Measurements from ENCODE around the gene DGKZ. TPM values are rescaled to one million over a fixed set of nuclear protein-coding genes. Genes with fewer than 3 reads are reported as not detected.

Gene DGKZ
- total and polyA plus RNA-seq, 4 donors: 4.6 to 24.3 (median 14.4) TPM

- no peak overlapping the region for H3K9ac ChIP-seq (ENCODE audit: low read depth in 1 of 2, low read length in 2 of 2)
- H3K36me3 ChIP-seq (ENCODE audit: control insufficient read depth in 4 of 4, insufficient read depth in 3 of 4, low read depth in 1 of 4, low read length in 3 of 4): no peaks in the 10 kb centered on the region
- H3K9me3 ChIP-seq (ENCODE audit: control insufficient read depth in 4 of 4, low read length in 3 of 4): no peaks in the 10 kb centered on the region
- H3K4me1 ChIP-seq (ENCODE audit: control insufficient read depth in 4 of 4, insufficient read depth in 4 of 4, low read length in 3 of 4): peaks cover 3 to 15% (median 7%) of the 10 kb centered on the region in 4 donors
- WGBS: 3% methylated on average over 99 of the region's 99 CpGs
- no peak overlapping the region for H3K27ac ChIP-seq (ENCODE audit: low read depth in 1 of 2, low read length in 2 of 2)
- H3K27me3 ChIP-seq (ENCODE audit: control insufficient read depth in 4 of 4, insufficient read depth in 4 of 4, low read length in 3 of 4): peaks cover 2 to 25% (median 3%) of the 10 kb centered on the region in 4 donors
- DNase-seq (ENCODE audit: low spot score): no peak
- TF ChIP-seq RXRA (IDR thresholded peaks at IDR 0.05) (no peak), FOXA2 (IDR thresholded peaks at IDR 0.05) (no peak)
- peak overlapping the region in 1 of 3 donors; percentile 47 for H3K4me3 ChIP-seq (ENCODE audit: low read depth in 1 of 3, low read length in 3 of 3)
Measured at GRCh38 chr11:46332568-46333393, 14.5 kb upstream of the DGKZ start.

GRCh38 chr11:46333394-46333947 lies 13.8 kb upstream of the DGKZ start:
- 11% methylated on average over 25 of the region's 25 CpGs for WGBS
- peaks cover 3 to 15% (median 7%) of the 10 kb centered on the region in 4 donors for H3K4me1 ChIP-seq (ENCODE audit: control insufficient read depth in 4 of 4, insufficient read depth in 4 of 4, low read length in 3 of 4)
- peaks cover 2 to 25% (median 3%) of the 10 kb centered on the region in 4 donors for H3K27me3 ChIP-seq (ENCODE audit: control insufficient read depth in 4 of 4, insufficient read depth in 4 of 4, low read length in 3 of 4)

GRCh38 chr11:46334211-46334610 lies 13.1 kb upstream of the DGKZ start:
- Histone ChIP-seq H3K27ac (ENCODE audit: low read depth in 1 of 2, low read length in 2 of 2) (no peak overlapping the region), H3K4me3 (ENCODE audit: low read depth in 1 of 3, low read length in 3 of 3) (no peak overlapping the region), H3K4me1 (ENCODE audit: control insufficient read depth in 4 of 4, insufficient read depth in 4 of 4, low read length in 3 of 4) (peaks cover 3 to 15% (median 10%) of the 10 kb centered on the region in 4 donors), H3K9ac (ENCODE audit: low read depth in 1 of 2, low read length in 2 of 2) (no peak overlapping the region), H3K9me3 (ENCODE audit: control insufficient read depth in 4 of 4, low read length in 3 of 4) (no peaks in the 10 kb centered on the region), H3K36me3 (ENCODE audit: control insufficient read depth in 4 of 4, insufficient read depth in 3 of 4, low read depth in 1 of 4, low read length in 3 of 4) (no peaks in the 10 kb centered on the region), H3K27me3 (ENCODE audit: control insufficient read depth in 4 of 4, insufficient read depth in 4 of 4, low read length in 3 of 4) (peaks cover 2 to 25% (median 3%) of the 10 kb centered on the region in 4 donors)
- no peak for DNase-seq (ENCODE audit: low spot score)
- WGBS: 91% methylated on average over 3 of the region's 3 CpGs
- no peak for TF ChIP-seq ZBTB33 (IDR thresholded peaks at IDR 0.05)
- no peak for TF ChIP-seq HNF4A (conservative IDR thresholded peaks at IDR 0.05)
- TF ChIP-seq SP1 (IDR thresholded peaks at IDR 0.05): no peak
- TF ChIP-seq NR2F2 (IDR thresholded peaks at IDR 0.05): no peak
- no peak for TF ChIP-seq ATF3 (IDR thresholded peaks at IDR 0.05)
- TF ChIP-seq YY1 (IDR thresholded peaks at IDR 0.05): no peak
- TF ChIP-seq CTCF (IDR thresholded peaks at IDR 0.05; ENCODE audit: low read depth, low read length, missing input control): no peak
- TF ChIP-seq MAX (IDR thresholded peaks at IDR 0.05): no peak
- no peak for TF ChIP-seq RXRA (IDR thresholded peaks at IDR 0.05)
- TF ChIP-seq FOXA2 (IDR thresholded peaks at IDR 0.05): no peak
- TF ChIP-seq REST (IDR thresholded peaks at IDR 0.05): no peak
- TF ChIP-seq EGR1 (IDR thresholded peaks at IDR 0.05; ENCODE audit: low read depth in 2 of 2): no peak
- TF ChIP-seq RAD21 (IDR thresholded peaks at IDR 0.05): no peak
- no peak for TF ChIP-seq GABPA (IDR thresholded peaks at IDR 0.05 in 1 of 2, conservative IDR thresholded peaks at IDR 0.05 in 1 of 2)
- no peak for TF ChIP-seq JUND (IDR thresholded peaks at IDR 0.05)

More at GRCh38 chr11:46333394-46333947, 13.8 kb upstream of the DGKZ start:
- H3K27ac ChIP-seq (ENCODE audit: low read depth in 1 of 2, low read length in 2 of 2): no peak overlapping the region
- no peak overlapping the region for H3K9ac ChIP-seq (ENCODE audit: low read depth in 1 of 2, low read length in 2 of 2)
- TF ChIP-seq EGR1 (IDR thresholded peaks at IDR 0.05; ENCODE audit: low read depth in 2 of 2) (no peak), TAF1 (conservative IDR thresholded peaks at IDR 0.05) (no peak), HNF4A (conservative IDR thresholded peaks at IDR 0.05) (no peak), GABPA (IDR thresholded peaks at IDR 0.05 in 1 of 2, conservative IDR thresholded peaks at IDR 0.05 in 1 of 2) (no peak), FOXA1 (IDR thresholded peaks at IDR 0.05) (no peak)
- H3K36me3 ChIP-seq (ENCODE audit: control insufficient read depth in 4 of 4, insufficient read depth in 3 of 4, low read depth in 1 of 4, low read length in 3 of 4): no peaks in the 10 kb centered on the region
- DNase-seq (ENCODE audit: low spot score): no peak
- H3K9me3 ChIP-seq (ENCODE audit: control insufficient read depth in 4 of 4, low read length in 3 of 4): no peaks in the 10 kb centered on the region
- H3K4me3 ChIP-seq (ENCODE audit: low read depth in 1 of 3, low read length in 3 of 3): peak overlapping the region in 1 of 3 donors; percentile 47

Data from liver (tissue), 9 donors.